ENCODE data around the gene TAF4.
"Not testable (repeated sequence)": the region's sequence is repeated elsewhere in the genome, so short reads cannot be mapped to it uniquely, and the experiment has no call there.

The TAF4 gene, protein sequence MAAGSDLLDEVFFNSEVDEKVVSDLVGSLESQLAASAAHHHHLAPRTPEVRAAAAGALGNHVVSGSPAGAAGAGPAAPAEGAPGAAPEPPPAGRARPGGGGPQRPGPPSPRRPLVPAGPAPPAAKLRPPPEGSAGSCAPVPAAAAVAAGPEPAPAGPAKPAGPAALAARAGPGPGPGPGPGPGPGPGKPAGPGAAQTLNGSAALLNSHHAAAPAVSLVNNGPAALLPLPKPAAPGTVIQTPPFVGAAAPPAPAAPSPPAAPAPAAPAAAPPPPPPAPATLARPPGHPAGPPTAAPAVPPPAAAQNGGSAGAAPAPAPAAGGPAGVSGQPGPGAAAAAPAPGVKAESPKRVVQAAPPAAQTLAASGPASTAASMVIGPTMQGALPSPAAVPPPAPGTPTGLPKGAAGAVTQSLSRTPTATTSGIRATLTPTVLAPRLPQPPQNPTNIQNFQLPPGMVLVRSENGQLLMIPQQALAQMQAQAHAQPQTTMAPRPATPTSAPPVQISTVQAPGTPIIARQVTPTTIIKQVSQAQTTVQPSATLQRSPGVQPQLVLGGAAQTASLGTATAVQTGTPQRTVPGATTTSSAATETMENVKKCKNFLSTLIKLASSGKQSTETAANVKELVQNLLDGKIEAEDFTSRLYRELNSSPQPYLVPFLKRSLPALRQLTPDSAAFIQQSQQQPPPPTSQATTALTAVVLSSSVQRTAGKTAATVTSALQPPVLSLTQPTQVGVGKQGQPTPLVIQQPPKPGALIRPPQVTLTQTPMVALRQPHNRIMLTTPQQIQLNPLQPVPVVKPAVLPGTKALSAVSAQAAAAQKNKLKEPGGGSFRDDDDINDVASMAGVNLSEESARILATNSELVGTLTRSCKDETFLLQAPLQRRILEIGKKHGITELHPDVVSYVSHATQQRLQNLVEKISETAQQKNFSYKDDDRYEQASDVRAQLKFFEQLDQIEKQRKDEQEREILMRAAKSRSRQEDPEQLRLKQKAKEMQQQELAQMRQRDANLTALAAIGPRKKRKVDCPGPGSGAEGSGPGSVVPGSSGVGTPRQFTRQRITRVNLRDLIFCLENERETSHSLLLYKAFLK

DNA sequence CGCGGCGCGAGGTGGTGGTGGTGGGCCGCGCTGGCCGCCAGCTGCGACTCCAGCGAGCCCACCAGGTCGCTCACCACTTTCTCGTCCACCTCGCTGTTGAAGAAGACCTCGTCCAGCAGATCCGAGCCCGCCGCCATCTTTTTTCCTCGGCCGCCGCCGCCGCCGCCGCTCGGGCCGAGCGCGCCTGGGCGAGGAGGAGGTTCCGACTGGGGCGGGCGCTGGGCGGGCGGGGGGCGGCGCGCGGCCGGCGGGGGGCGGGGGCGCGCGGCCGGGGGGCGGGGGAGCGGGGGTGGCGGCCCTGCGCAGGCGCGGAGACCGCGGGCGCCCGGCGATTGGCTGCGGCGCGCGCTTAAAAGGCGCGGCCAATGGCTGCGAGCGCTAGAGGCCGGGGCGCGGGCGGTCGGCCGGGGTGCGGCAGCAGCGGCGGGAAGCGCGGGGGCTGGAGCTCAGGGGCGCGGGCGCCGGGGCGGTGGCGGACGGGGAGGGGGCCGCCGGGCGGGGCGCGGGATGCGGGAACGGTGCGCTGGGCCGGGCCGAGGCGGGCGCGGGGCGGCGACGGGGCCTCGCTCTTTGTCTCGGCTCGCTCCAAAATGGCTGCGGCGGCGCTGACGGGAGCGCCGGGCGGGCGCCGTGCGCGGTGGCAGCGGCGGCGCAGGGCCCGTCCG lies at the start of gene TAF4:
TAF4 (minus strand) TSS at position 208 of the 665 bp plus-strand sequence; CDS start at position 137, 71 bp downstream.
- DNase-seq, result no peak

DNA sequence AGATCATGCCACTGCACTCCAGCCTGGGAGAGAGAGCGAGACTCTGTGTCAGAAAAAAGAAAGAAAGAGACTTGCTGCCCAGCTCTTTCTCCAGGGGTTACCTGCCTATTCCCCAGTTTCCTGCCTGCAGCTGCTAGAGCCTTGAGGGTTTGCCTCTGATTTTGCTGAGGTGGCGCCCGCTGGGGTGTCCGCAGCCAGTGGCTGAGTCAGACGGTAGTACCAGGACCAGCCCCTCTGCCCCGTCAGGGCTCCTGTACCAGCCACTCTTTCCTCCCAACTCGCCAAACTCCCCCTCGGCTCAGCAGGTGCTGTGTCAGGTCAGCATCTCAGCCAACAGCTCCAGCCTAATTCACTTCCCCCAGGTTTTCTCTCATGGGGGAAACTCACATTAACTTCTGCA lies 49.2 kb upstream of the TAF4 start:
- no peak for DNase-seq

DNA sequence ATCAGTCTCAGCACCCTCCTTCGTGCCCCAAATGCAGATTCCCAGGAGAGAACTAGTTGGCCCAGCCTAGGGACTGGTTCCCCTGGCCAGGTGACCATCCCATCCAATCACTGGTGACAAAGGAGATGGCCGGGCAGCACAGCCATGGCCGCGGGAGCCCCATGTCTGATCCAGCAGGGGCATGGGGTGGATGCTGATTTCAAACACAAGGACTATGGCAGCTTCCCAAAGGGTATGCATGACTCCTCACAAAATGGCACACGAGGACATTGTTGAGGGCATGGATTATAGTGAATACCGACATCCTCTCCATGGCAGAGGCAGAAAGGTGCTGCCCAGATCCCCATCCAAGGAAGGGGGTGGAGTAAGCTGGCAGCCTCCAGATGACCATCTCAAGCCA lies 46.7 kb upstream of the TAF4 start:
- no peak for DNase-seq

DNA sequence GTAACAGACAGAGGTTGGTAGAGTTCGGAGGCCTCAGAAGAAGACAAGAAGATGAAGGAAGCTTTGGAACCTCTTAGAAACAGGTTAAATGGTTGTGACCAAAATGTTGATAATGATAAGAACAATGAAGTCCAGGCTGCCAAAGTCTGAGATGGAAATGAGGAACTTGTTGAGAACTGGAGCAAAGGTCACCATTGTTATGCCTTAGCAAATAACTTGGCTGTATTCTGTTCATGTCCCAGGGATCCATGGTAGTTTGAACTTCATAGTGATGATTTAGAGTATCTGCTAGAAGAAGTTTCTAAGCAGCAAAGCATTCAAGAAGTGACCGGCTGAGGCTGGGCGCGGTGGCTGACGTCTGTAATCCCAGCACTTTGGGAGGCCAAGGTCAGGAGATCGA lies 45.5 kb upstream of the TAF4 start:
- DNase-seq, result no peak

DNA sequence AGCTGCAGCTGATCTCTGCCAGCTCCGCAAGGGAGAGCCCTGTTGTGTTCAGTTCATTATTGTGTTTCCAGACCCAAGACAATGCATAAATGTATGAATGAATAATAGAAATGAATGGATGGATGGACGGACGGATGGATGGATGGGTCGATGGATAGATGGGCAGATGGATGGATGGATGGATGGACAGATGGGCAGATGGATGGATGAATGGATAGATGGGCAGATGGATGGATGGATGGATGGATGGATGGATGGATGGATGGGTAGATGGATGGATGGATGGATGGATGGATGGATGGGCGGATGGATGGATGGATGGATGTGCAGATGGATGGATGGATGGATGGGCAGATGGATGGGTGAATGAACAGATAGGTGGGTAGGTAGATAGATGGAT lies 39.9 kb upstream of the TAF4 start:
- no peak for DNase-seq

DNA sequence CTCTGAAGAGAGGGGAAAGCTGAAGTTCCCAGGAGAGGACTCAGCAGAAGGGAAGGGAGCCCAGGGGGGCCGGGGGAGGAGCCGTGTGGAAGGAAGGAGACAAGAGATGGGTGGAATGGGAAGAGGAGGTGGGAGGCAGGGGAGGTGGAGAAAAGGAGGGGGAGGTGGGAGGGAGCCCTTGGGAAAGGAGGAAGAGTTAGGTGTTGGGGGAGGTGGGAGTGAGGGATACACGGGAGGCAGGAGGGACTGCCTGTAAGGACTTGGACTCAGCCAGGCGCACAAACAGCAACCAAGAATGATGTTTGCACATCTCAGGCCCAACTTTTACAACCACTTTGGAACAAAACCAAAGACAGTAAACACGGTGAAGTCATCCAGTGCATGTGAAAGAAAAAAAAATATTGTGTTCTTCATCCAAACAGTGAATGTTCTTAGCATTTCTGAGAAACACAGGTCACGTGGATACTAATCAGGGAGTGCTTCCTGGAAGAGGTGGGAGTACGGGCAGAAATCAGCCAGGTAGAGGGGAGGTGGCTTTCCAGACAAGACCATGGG lies 39.2 kb upstream of the TAF4 start:
- no peak for DNase-seq

DNA sequence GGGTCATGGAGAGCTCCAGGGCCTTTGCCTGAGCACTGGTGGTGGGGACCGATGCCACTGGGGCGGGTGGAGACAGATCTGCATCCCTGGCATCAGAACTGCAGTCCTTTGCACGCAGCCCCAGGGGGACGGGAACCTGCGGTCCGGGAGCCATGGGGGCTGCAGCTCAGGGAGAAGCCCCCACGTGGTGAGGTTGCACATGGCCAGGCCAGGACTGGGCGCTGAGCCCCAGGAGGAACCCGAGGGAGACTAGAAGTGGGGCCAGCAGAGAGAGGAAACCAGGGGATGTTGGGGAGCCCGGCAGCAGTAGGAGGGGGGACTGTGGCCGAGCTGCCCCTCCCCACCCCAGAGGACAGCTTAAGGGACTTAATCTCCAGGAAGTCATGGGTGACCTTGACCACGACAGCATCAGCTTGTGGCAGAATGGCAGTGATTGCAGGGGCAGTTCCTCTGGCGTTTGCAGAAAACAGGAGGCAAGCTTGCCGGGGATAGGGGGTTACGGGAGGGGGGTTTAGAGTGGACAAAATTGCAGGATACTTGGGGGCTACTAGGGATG lies 38.6 kb upstream of the TAF4 start:
- no peak for DNase-seq

DNA sequence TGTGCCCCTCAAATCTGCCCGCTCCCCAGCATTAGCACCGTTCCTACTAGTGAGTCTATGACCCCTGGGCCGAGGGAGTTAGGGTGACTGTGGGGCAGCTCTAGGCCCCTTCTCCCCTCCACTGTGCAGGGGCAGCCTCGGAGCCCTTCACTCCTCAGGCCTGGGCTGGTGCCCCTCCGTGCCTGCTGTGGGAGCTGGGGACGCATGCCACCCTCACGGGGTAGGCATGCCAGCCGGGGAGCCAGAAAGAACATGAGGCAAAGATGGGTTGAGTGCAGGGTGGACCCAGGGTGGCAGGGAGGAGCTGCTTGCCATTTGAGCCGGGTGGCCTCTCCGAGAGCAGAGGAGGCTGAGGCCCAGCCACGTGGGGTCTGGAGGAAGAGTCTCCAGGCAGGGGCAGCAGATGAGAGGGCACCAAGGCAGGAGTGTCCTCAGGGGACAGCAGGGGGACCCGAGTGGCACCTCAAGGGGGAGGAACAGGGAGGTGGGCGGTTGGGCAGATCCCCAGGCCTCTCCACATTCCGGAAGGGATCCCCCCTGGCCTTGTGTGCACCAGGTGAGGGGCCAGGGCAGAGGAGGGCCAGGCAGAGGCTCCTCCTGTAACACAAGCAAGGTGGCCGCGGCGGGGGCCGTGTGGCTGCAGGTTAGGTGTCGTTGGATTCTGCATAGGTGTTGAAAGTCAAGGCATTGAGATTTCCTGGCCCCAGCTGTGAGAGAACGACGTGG lies 38.0 kb upstream of the TAF4 start:
- no peak for DNase-seq

DNA sequence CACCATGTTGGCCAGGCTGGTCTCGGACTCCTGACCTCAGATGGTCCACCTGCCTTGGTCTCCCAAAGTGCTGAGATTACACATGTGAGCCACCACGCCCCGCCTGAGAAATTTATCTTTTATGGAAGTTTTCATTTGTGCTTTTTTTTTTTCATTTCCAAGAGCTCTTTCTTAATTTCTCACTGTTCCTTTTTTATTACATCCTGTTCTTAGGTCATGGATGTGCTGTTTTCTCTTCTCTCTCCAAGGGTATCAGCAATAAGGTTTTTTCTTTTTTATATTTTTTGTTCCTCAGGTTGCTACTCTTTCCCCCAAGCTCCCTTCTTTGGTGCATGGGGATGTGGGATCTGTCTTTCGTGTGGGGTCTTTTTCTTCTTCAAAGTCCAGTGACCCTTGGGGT lies 35.4 kb upstream of the TAF4 start:
- DNase-seq, result no peak

DNA sequence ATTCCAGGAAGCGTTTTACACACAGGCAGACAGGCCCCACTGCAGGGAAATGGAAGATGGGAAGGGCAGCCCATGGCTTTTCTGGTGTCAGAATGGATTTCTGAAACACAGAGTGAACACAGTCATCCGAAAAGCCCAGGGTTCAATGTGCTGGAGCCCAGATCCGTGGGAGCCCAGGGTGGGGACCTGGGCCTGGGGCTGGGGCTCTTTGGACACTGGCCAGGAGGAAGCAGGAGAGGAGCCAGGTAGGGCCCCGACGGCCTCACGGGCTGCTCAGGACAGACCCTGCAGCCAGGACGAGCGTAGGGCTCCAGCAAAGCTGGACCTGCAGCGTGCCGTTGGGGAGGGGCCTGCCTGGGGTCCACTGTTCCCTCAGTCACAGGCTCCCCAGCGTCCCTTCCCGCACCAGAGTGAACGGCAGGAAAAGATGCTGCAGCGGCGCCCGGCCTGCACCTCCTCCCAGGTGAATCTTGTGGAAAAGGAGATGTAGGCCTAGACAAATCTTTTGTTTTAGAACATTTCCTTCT lies 32.3 kb upstream of the TAF4 start:
- DNase-seq, result no peak

DNA sequence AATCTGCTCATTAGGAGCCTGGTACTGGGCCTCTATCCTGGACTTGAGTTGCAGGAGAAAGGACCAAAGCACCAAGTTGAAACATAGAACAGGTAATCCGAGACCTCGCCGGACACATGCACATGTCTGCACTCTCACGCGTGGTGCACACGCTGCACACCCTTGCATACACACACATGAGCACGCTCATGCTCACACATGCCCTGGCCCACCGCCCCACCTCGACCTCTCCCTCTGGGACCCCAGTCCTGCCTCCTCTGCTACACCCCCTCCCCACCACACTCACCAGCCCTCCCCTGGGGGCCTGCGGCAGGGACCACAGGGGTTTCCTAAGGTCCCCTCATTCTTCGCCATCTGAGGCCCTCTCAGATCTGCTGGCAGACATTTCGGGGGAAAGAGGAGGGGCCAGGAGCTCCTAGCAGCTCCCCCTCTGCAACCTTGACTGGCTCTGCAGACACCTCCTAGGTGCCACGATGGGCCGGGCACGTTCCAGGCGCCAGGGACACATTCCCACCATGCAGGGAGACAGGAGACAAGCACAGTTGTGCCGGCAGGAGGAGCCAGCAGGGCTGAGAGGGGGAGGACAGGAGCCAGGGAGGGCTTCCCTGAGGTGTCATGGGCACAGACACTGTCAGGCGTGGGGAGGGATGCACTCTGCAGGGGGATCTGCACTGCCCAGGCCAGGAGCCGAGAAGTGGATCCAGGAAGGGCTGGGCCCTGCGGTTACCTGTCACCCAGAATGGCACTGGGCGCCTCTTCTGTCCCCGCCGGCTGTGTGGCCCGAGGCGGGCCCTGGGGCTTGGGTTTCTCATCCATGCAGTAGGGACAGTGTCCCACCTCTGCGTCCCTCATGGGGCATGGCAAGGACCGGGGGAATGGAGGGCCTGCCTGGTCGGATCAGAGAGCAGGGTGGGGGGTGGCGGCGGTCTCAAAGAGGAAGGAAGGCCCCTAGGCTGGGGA lies 31.0 kb upstream of the TAF4 start:
- DNase-seq, result no peak

DNA sequence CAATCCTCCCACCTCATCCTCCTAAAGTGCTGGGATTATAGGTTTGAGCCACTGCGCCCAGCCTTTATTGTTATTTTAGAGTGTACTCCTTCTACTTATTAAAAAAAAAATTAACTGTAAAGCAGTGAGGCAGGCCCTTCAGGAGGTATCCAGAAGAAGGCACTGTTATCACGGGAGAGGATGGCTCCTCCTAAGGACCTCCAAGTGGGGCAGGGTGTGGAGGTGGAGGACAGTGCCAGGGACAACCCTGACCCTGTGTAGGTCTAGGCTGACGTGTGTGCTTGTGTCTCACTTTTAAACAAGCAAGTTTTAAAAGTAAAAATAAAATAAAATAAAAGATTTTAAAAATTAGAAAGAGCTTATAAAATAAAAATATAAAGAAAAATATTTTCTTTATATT lies 23.7 kb upstream of the TAF4 start:
- no peak for DNase-seq

DNA sequence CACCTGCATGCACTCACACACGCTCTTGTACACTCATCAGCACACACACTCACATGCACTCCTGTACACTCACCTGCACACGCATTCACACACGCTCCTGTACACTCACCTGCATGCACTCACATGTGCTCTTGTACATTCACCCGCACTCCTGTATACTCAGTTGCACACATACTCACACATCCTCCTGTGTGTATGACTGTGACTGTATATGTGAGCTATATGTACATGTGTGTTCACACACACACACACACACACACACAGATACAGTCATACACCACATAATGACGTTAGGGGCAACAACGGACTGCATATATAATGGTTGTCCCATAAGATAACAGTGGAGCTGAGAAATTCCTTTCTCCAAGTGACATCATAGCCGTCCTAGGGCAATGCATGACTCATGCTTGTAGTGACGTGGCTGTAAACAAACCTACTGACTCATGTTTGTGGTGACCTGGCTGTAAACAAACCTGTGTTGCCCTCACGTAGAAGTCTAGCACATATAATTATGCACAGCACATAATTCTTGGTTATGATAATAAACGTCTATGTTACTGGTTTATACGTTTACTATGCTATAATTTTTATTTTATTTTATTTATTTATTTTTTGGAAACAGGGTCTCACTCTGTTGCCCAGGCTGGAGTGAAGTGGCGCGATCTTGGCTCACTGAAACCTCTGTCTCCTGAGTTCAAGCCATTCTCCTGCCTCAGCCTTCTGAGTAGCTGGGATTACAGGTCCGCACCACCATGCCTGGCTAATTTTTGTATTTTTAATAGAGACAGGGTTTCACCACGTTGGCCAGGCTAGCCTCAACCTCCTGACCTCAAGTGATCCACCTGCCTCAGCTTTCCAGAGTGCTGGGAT lies 22.8 kb upstream of the TAF4 start:
- DNase-seq, result no peak

DNA sequence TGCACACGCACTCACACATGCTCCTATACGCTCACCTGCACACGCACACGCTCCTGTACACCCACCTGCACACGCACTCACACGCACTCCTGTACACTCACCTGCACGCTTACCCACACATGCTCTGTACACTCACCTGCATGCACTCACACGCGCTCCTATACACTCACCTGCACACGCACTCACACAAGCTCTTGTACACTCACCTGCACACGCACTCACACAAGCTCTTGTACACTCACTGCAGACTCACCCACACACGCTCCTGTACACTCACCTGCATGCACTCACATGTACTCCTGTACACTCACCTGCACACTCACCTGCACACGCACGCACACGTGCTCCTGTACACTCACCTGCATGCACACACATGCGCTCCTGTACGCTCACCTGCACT lies 22.0 kb upstream of the TAF4 start:
- no peak for DNase-seq

DNA sequence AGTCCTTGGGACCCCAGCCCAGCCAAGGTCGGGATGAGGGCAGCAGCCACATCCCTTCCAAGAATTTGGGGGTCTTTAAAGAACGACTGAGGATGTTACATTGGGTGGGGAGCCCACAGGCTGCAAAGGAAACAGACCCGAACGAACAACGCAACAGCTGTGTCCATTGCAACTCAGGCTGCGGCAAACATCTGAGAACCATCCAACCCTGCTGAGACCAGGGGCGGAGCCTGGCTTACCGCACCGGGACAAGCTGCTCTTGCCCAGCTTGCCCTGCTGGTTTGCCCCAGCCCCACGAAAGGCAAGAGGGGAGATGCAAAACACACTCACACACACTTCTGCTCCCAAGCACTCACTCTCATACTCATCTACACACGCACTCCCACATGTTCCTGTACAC lies 21.5 kb upstream of the TAF4 start:
- no peak for DNase-seq

DNA sequence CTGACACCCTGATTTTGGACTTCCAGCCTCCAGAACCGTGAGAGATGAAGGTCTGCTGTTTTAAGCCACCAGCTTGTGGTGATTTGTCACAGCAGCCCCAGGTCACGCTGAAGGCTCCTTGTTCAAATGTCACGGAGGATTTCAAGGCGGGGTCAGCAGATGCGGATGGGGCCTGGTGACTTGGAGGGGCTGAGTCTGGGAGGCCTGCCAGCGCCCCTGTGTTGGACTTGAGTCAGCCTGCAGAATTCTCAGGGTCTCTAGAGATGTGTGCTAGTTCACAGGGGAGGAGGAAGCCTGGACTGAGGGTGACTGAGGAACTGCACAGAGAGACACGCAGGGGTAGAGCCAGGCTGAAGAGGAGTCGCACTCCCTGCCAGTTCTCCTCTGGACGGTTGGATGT lies 19.5 kb upstream of the TAF4 start:
- no peak for DNase-seq

DNA sequence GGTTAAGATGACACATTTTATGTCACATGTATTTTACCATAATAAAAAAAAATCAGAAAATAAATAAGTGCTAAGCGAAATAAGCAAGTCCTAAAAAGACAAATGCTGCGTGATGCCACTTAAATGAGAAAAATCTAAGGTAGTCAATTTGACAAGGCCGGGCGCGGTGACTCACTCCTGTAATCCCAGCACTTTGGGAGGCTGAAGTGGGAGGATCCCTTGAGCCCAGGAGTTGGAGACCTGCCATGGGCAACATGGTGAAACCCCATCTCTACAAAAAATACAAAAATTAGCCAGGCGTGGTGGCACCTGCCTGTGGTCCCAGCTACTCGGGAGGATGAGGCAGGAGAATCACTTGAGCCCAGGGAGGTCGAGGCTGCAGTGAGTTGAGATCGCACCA lies 18.5 kb upstream of the TAF4 start:
- DNase-seq, result not testable (repeated sequence)

DNA sequence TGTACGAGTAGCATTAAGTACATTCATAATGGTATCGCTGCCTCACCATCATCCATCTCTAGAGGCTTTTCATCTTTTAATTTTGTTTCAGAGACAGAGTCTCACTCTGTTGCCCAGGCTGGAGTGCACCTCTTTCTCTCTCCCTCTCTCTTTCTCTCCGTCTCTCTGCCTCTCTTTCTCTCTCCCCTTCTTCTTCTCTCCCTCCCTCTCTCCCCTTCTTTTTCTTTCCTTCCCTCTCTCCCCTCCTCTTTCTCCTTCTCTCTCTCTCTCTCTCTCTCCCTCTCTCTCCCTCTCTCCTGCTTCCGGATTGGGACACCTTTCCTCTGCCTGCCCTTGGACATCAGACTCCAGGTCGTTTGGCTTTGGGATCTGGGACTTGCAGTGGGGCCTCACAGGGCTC lies 17.6 kb upstream of the TAF4 start:
- DNase-seq, result no peak

DNA sequence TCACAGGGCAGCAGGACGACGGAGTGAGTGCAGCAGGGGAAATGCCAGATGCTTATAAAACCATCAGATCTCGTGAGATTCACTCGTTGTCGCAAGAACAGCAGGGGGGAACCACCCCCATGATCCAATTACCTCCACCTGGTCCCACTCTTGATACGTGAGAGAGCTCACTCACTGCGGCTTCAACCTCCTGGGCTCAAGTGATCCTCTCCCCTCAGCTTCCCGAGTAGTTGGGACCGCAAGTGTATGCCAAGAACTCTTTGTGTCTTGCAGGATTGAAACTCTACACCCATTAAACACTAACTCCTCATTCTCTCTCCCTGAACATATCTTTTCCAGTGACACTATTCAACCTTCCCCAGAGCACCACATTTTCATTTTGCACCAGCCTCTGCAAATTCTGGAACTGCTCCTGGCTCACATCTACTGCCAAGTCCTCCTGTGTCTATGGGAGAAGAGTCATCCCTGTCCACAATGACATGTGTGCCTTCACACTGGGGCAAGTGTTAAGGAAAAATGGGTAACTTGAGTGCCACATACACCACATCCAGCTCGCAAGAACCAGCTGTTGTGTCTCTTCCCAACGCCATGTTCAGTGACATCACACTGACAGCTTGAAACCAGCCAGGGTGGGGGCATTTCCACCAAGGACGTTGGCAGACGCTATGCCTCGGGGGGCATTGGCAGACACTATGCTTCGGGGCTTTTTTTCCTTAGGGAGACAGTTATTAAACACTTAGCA lies 14.7 kb upstream of the TAF4 start:
- DNase-seq, result no peak
